H1 (cell line): ENCODE measurements around the gene TMEM150B. TPM values are rescaled to one million over a fixed set of nuclear protein-coding genes. Genes with fewer than 3 reads are reported as not detected.

ENCODE experiments used
- ATF2 ChIP-seq: IDR thresholded peaks from 2 replicates; pipeline ENCODE4 v1.6.1; 2012; ENCODE audit warnings: low read length, inconsistent platforms
- CHD7 ChIP-seq: fragments of 300-600 bp; sonication (generic); IDR thresholded peaks from 2 replicates; pipeline ENCODE4 v1.7.1; 2012; ENCODE audit warnings: low read length, moderate library complexity, mild to moderate bottlenecking, inconsistent platforms; ENCODE audit not compliant: insufficient replicate concordance
- EGR1 ChIP-seq: IDR thresholded peaks from 2 replicates; pipeline ENCODE4 v1.6.1; 2011; ENCODE audit warnings: low read depth, low read length, borderline replicate concordance
- JUND ChIP-seq: IDR thresholded peaks from 2 replicates; pipeline ENCODE4 v1.6.1; 2011; ENCODE audit warnings: mild to moderate bottlenecking, improper control_type of control experiment, low read length
- KDM1A ChIP-seq: fragments of 200-600, 300-600 bp; sonication (generic); IDR thresholded peaks from 2 replicates; pipeline ENCODE4 v1.7.1; 2016; ENCODE audit warnings: mild to moderate bottlenecking, low read length, borderline replicate concordance
- NRF1 ChIP-seq: IDR thresholded peaks from 2 replicates; pipeline ENCODE4 v1.6.1; 2011; ENCODE audit warnings: mild to moderate bottlenecking, low read depth, low read length, improper control_type of control experiment
- SAP30 ChIP-seq: fragments of 300-600 bp; sonication (generic); IDR thresholded peaks from 2 replicates; pipeline ENCODE4 v1.7.1; 2012; ENCODE audit warnings: low read length, moderate library complexity, mild to moderate bottlenecking, inconsistent platforms; ENCODE audit not compliant: insufficient read depth, insufficient replicate concordance
- SIRT6 ChIP-seq: IDR thresholded peaks from one replicate; pipeline ENCODE4 v1.7.1; 2012; ENCODE audit warnings: low read length, inconsistent platforms
- SP1 ChIP-seq: IDR thresholded peaks from 2 replicates; pipeline ENCODE4 v1.6.1; 2011; ENCODE audit warnings: low read depth, low read length
- polyA plus RNA-seq, 7 experiments: library from polyadenylated mRNA; depleted of rRNA in 3 of 7; stranded (reverse) in 5 of 7; unstranded in 2 of 7; fragments of >200 nt in 5 of 7; fragments of 200-250 nt in 2 of 7; gene quantifications; 1 replicate in 5 of 7; 2 replicates in 1 of 7; 4 replicates in 1 of 7; pipeline versions ENCODE4 v1.2.1 to v1.2.3, GENCODE V29; 2011 to 2013; ENCODE audit warnings: missing spikeins in 2 of 7, mixed read lengths in 2 of 7
- total RNA-seq: library from RNA; stranded (reverse); fragmentation: NEBNext Ultra II Directional; extraction: Animal tissue kit (Norgen Biotek cat#: 25700); gene quantifications from 2 replicates; pipeline ENCODE4 v1.2.1, GENCODE V29; 2021

The TMEM150B gene
- total and polyA plus RNA-seq, 2 of the 8 experiments (the other 6 are each of a cell fraction or from before 2014, with no cell fraction given): 0.41 to 0.91 TPM

- TF ChIP-seq CHD7 (no peak), SP1 (no peak), JUND (no peak), EGR1 (no peak), SAP30 (no peak), KDM1A (no peak), SIRT6 (no peak), NRF1 (no peak), ATF2 (no peak)
These were observed 3.5 kb downstream of the TMEM150B start (continued) for GRCh38 chr19:55321466-55322137.
